ENCODE measurements around the gene TGFBRAP1. TPM values are rescaled to one million over a fixed set of nuclear protein-coding genes. Genes with fewer than 3 reads are reported as not detected.

Gene TGFBRAP1
- total and polyA plus RNA-seq, 2 donors from 2014 or later: 6.7 to 25.8 TPM

- Histone ChIP-seq H3K9me3 (ENCODE audit: control insufficient read depth in 2 of 3, insufficient read depth in 1 of 3, low read length in 3 of 3) (no peaks in the 10 kb centered on the region), H3K9ac (ENCODE audit: low read length in 3 of 3) (no peak overlapping the region), H3K4me3 (ENCODE audit: low read length in 3 of 3) (no peak overlapping the region), H3K27me3 (ENCODE audit: control insufficient read depth, insufficient read depth, low read length) (no peaks in the 10 kb centered on the region), H3K4me1 (ENCODE audit: control insufficient read depth in 2 of 3, insufficient read depth in 2 of 3, low read depth in 1 of 3, low read length in 3 of 3) (no peaks in the 10 kb centered on the region), H3K36me3 (ENCODE audit: control insufficient read depth in 2 of 3, insufficient read depth in 3 of 3, low read length in 3 of 3) (peaks cover 3 to 16% (median 9%) of the 10 kb centered on the region in 3 donors), H3K27ac (ENCODE audit: low read depth in 2 of 2, low read length in 2 of 2) (no peak overlapping the region)
- DNase-seq (no peak), FAIRE-seq (no peak)
- no peak for TF ChIP-seq CTCF (IDR thresholded peaks at IDR 0.05; ENCODE audit: borderline replicate concordance, extremely low read depth, insufficient read depth)
- intact Hi-C loops (cut with DNase I): no loop called here
Measured at GRCh38 chr2:105362862-105363591, 33.5 kb upstream of the TGFBRAP1 start.

GRCh38 chr2:105361102-105361889 lies 31.8 kb upstream of the TGFBRAP1 start:
- Histone ChIP-seq H3K36me3 (ENCODE audit: control insufficient read depth in 2 of 3, insufficient read depth in 3 of 3, low read length in 3 of 3) (peaks cover 3 to 18% (median 9%) of the 10 kb centered on the region in 3 donors), H3K4me1 (ENCODE audit: control insufficient read depth in 2 of 3, insufficient read depth in 2 of 3, low read depth in 1 of 3, low read length in 3 of 3) (no peaks in the 10 kb centered on the region), H3K9ac (ENCODE audit: low read length in 3 of 3) (no peak overlapping the region), H3K27ac (ENCODE audit: low read depth in 2 of 2, low read length in 2 of 2) (no peak overlapping the region), H3K9me3 (ENCODE audit: control insufficient read depth in 2 of 3, insufficient read depth in 1 of 3, low read length in 3 of 3) (no peaks in the 10 kb centered on the region), H3K4me3 (ENCODE audit: low read length in 3 of 3) (no peak overlapping the region), H3K27me3 (ENCODE audit: control insufficient read depth, insufficient read depth, low read length) (no peaks in the 10 kb centered on the region)
- DNase-seq: no peak
- no peak for TF ChIP-seq CTCF (IDR thresholded peaks at IDR 0.05; ENCODE audit: borderline replicate concordance, extremely low read depth, insufficient read depth)
- intact Hi-C loops (cut with DNase I): no loop called here
- no peak for FAIRE-seq

GRCh38 chr2:105358593-105358992 lies 29.1 kb upstream of the TGFBRAP1 start:
- intact Hi-C loops (cut with DNase I): no loop called here
- FAIRE-seq: no peak
- Histone ChIP-seq H3K27ac (ENCODE audit: low read depth in 2 of 2, low read length in 2 of 2) (no peak overlapping the region), H3K9ac (ENCODE audit: low read length in 3 of 3) (no peak overlapping the region), H3K9me3 (ENCODE audit: control insufficient read depth in 2 of 3, insufficient read depth in 1 of 3, low read length in 3 of 3) (no peaks in the 10 kb centered on the region), H3K36me3 (ENCODE audit: control insufficient read depth in 2 of 3, insufficient read depth in 3 of 3, low read length in 3 of 3) (peaks cover 5 to 21% (median 8%) of the 10 kb centered on the region in 3 donors), H3K27me3 (ENCODE audit: control insufficient read depth, insufficient read depth, low read length) (no peaks in the 10 kb centered on the region), H3K4me3 (ENCODE audit: low read length in 3 of 3) (no peak overlapping the region), H3K4me1 (ENCODE audit: control insufficient read depth in 2 of 3, insufficient read depth in 2 of 3, low read depth in 1 of 3, low read length in 3 of 3) (no peaks in the 10 kb centered on the region)
- no peak for TF ChIP-seq CTCF (IDR thresholded peaks at IDR 0.05; ENCODE audit: borderline replicate concordance, extremely low read depth, insufficient read depth)
- DNase-seq: no peak
